NCI-H2171 treated with DMSO at 0.1 percent for 48 hours (cell line): ENCODE measurements around the gene FADS6.
"Not testable (repeated sequence)": the region's sequence is repeated elsewhere in the genome, so short reads cannot be mapped to it uniquely, and the experiment has no call there.

Experiments used
- DNase-seq: peaks from one replicate; lab custom pipeline; 2025; lab: John Stamatoyannopoulos, UW

FADS6 gene

DNA sequence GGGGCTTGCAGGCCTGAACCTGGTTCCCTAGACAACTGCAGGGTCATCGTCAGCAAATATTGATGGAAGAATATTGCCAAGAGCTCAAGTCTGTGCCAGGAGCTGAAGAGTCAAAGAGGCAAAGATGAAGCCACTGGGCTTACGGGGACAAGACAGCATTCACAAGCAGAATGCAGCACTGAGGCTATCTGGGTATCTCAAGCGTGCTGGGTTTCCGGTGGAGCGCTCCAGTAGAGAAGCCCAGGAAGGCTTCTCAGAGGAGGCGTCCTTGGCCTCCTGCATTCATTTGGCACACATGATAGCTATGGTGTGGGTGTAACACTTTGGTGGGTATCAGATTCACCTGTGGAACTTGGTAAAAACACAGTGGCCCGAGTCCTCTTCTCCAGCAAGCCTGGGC lies 2.9 kb downstream of the FADS6 start:
- DNase-seq = no peak

DNA sequence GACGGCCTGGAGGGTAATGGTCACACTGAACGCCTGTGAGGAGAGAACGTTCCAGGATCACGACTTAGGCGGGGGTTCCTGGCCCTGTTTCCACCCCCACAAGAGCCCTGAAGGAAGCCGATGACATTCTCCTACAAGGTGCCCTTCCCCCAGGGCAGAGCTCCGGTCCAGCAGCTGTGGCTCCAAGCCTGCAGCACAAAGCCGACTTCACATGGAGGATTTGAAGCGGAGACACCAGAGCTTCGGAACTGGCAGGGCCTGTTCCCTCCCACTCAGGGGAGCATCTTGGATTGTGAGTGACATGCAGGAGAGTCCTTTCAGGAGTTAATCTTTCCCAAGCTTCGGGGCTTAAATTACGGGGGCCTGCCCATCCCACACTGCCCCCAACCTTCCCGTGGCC lies 5.0 kb downstream of the FADS6 start:
- no peak for DNase-seq

DNA sequence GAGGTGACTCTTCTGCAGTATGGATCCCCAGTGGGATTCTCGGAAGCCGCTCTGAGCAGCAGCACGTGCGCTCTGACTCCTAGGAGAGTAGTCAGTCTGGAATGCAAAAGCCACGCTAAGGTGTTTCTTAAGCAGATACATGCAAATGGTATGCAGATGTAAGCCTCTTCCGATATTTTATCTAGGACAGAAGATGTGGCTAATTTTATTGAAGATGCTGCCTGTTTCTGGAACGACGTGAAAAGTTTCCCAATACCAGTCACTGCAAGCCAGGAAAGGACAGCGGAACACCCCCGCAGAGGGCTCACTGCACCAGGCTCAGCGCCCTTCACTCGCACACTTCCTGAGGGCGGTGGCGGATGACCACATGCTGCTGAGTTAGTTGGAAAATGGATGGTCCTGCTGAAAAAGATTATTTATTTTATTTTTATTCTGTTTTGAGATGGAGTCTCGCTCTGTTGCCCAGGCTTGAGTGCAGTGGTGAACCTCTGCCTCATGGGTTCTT lies 10.1 kb downstream of the FADS6 start:
- DNase-seq = no peak

DNA sequence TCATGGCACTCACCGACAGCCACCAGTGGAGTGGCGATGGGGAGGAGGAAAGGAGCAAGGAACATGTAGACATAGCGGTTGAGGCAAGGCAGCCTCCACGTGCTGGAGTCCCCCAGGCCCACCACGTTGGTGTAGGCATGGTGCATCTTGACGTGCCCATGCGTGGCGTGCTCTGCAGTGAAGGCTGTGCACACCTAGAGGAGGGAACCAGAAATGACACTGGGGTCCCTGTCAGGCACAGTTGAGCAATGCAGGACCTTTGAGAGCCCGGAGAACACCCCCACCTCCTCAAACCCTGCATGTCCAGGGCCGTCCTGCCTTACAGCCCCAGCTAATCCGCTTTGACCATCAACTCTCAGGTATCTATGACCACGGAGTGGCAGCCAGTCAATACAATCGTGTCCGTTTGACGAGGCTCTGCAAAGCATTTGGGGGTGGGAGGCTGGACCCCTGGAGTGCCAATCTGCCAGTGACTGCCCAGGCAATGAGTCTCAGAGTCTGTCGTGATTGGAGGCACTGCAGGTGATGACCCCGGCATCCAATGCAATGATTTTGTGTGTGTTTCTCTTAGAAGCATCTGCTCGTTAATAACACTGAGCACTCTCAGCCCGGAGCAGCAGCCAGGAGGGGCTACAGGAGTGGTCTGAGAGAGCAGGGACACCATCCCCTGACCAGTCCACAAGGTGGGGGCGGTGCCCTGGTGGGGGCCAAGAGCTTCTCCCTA lies 10.8 kb downstream of the FADS6 start:
- DNase-seq = no peak

DNA sequence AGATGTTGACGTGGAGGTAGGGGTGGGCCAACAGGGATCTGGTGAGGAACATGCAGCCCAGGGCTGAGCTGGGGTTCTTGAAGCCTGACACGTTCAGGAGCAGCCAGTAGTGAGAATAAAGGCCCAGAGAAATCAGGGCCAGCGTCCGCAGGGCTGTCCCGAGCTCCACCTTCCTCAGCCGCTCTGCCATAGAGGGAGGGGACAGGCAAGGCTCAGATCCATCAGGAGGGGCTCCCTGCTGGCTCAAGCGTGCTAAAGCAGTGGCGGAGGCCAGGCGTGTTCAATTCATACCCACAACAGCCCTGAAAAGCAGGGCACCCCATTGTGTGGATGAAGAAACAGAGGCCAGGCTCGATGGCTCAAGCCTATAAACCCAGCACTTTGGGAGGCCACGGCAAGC lies 12.4 kb downstream of the FADS6 start:
- DNase-seq = no peak

DNA sequence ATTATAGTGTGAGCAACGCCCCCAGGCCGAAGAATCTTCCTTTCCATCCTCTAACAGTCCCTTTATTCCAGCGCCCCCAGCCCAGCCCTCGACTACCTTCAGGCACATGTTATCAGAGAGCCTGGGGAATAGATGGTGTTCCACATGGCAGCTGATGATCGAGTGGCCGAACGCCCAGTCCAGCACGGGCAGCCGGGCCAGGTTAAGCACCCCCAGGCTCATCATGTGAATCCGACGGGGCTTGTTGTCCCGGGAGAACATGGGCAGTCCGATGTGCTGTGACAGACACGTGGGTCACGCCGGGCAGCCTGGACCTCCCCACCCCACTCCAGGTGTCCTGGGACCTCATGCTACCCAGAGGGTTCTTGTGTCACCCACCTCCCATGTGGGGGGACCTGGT lies 14.1 kb downstream of the FADS6 start:
- DNase-seq = no peak

DNA sequence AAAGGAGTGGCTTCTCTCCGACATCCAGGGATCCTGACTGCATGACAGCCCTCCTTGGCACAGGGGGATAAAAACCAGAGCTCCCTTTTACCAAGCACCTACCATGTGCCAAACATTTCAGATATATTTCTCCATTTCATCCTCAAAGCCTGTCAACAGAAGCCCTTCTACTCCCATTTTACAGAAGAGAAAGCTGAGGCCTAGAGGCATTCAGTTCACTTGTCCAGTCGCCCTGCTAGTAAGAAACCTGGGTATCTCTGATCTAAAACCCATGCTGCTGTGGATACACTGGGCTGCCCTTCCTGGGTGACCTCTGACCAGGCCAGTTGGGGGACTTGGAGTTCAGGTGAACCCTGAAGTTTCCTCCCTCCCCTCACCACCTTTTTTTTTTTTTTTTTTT lies 14.8 kb downstream of the FADS6 start:
- DNase-seq = no peak

DNA sequence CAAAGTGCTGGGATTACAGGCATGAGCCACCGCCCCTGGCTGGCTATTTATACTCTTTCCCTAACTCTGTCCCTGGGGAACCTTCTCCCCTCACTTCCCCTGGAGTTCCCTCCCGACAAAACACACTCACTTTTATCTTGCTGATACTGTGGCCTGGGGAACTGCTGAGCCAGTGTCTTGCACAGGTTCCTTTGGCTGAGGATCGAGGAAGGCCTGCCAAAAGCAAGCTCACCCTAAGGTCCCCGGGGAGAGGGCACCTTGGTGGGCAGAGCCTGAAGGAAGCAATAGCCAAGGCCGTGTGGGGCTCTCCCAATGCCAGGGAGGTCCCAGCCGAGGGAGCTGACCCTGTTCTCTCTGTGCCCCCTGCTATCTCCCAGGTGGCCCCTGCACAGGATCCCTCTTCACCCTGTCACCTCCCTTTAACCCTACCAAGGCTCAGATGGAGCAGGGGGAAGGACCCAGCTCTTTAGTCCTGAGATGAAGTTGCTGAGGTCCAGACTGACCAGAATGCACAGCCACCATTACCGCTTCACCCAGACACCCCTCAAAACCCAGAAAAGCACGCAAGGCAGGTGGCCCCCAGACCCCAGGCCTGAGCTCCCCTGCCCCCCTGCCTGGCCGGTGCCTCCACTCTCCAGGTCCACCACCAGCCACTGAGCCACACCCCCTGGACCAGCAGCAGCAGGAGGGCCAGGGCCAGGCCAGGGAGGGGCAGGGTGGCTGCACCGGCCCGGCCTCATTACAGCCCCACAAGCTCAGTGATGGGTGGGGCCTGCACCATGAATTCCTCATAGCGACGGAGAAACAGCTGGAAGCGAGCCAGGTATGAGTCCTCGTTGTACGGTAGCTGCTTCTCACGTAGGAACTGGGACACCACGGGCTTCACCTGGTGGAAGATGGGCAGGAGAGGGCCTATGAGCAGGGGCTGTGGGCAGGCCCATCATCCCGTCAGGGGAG lies 15.6 kb downstream of the FADS6 start:
- no peak for DNase-seq

DNA sequence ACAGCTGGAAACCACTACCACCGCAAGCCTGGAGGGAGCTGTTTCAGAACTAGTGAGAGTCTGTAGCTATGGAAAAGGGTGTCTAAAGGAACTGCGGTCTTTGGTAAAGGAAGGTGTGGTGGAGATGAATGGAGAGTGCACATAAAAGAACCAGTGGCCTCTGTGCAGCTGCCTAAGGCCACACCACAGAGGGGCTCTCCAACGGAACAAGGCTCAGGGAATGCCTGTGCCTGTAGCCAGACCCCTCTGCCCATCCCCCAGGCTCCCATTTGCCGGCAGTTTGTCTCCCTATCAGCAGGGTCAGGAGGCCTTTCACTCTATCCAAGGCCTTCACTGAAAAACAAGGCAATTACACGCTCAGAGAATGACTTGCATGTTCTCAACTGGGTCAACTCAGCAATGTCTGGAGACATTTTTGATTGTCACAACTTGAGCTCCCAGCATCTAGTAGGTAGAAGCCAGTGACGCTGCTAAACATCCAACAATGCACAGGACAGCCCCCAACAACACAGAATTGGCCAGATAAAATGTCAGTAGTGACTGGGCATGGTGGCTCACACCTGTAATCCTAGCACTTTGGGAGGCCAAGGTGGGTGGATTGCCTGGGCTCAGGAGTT lies 17.3 kb downstream of the FADS6 start:
- DNase-seq = no peak

DNA sequence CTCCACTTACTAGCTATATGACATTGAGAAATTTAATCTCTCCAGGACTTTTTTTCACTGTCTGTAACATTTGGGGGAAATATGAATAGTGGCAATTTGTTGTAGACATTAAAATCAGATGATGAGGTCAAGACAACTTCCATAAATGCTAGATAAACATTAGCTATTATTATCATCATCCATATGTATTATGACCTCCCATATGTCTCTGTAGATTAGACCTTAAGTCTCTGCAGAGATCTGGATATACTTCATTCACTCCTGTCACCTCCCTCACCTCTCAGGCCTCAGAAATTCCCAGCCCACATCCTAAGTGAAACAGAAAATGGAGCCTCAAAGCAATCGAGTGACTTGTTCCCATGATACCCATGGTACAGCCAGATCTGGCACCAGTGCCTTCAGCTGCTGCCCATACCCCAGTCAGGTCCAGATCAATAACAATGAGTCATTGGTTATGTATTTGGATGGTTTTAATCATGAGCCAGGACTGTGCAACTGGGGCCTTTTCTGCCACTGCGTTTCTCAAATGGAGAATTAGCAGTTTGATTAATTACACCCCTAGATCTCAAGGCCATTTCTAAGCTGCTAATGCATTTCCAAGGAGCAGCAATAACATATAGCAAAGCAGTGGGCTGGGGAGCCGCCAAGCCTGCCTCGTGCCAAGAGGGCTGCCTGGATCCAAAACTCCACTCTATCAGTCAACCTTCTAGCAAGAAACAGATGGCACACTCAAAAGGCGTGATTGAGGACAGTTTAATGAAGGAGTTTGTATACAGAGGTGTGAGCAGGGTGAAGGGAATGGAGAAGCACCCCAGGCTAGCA lies 18.1 kb downstream of the FADS6 start:
- DNase-seq = peak; percentile 57

DNA sequence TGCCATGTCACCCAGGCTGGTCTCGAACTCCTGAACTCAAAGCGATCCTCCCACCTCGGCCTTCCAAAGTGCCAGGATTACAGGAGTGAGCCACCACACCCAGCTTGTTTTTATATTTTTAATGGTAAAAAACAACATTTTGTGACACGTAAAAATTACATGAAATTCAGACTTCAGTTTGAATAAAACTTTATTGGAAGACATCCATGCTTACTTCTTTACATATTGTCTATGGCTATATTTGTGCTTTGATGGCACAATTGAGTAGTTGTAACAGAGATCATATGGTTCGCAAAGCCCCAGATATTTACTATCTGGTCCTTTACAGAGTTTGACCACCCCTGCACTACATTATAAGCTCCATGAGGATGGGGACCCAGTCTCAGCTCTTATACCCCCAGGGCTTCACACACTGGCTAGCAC lies 18.8 kb downstream of the FADS6 start:
- no peak for DNase-seq

DNA sequence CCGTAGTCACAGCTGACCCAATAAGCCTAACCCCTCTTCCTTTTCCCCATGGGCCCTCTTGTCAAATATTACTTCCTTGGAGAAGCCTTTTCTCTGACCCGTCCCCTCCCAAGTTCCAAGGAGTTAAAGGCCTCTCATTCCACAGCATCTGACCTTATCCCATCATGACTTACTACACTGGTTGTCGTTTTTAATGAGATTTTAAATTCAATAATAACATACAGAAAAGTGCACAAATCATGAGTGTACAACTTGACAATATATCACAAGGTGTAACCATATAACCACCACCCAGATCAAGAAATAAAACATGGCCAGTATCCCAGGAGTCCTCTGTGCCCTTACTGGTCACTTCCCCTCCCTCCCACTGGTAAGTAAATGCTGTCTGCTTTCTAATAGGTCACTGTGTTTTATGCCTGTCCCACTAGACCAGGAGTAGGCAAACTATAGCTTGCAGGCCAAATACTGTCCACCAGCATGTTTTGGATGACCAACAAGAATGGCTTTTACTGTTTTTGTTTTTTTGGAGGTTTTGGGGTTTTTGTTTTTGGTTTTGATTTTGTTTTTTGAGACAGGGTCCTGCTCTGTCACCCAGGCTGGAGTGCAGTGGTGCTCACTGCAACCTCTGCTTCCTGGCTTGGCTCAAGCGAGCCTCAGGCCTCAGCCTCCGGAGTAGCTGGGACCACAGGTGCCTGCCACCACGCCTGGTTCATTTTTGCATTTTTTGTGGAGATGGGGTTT lies 19.4 kb downstream of the FADS6 start:
- no peak for DNase-seq

DNA sequence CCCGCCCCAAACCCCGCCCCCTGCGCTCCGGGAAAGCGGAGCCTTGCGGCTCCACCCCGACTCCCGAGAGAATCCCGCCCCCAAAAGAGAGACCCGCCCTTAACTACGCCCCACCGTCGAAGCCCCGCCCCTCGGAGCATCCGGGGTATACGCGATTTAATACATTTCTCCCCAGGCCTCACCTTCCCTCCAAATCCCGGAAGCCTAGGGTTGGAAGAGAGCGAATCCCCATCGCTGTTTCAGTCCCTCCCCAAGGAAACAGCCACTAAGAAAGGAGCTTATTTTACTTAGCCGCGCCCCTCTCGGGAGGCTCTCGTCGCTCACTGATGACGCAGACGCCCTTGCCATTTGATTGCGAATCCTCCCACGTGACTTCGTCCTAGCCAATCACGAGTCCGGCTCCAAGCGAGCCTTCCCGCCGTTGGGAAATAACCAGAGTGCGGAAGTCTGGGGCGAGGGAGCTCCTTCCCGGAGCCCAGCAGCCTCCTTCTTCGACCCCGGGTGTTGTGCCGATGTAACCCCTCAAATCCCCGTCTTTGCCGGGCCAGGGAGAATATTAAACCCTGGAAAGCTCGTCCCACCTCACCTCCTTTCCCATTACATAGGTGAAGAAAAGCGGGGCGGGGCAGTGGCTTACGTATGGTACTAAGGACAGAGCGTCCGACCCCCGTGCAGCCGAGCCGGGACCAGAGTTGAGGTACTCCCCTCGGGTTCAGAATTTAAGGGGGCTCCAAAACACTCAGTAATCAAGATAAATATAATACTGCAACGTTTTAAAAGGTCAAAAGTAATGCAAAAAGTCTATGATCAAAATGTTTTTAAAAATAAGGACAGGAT lies 20.2 kb downstream of the FADS6 start:
- peak; percentile 100 for DNase-seq

DNA sequence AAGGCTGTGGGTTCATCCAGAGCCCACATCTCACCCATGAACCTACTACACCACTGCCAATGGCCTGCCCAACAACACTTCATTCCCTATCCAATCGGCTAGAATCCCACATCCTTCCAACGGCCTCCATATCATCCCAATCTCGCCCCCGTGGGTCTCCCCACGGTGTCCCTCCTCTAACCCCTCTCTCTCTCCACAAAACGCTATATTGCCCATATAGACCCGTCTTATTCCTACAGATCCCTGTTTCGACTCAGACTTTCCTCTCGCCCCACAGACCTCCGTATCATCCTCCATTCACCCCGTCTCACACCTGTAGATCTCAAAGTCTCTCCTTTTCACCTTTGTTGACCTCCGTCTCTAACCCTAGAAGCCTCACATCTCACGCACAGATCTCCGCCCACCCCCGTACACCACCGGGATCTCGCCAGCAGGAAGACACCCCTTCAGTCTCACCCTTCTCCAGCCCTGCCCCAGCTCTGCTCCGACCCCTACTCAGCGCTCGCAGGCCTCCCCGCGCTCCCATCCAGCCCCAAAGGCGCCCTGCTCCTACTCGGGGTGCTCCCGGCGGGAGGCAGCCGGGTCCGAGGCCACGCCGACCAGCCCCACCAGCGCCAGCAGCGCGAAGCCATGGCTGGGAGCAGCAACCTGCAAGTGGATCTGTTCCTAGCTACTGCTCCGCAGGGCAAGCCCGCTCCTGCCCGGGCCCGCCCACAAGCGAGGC lies 21.0 kb downstream of the FADS6 start, which contains the start of gene FDXR:
Gene FDXR (minus strand): TSS at position 682 of the 724 bp plus-strand sequence. CDS start 50 bp downstream, at position 632.
- peak; percentile 70 for DNase-seq

DNA sequence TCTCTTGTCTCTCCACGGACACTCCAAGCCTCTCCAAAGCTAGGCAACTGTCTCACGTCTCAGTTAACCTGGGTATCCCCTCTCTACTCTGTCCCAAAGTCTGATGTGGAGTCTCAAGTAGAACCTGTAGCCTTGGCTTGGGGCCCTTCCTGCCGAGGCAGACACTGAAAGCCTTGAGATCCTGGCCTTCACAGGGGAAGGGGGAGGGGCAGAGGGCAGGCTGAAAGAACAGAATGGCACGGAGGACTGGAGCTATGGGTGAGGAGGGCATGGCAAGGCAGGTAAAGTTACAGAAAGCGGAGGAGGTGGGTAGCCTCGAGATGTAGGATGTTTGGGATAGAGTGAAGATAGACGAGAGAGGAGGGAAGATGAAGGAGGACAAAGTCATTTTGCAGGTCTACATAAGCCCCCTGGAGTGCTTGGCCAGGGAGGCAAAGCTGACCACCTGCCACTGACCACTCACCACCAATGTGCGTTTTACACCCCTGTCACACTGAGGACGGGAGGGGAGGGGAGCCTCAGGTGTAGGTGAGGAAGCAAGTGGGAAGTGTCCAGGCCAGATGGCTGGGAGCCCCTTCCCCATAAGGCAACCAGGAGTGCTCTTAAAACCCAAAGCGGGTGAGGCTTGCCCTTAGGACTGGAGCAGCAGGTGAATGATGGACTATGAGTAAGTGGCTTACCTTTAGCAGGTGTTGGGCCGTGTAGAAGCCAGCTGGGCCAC lies 21.9 kb downstream of the FADS6 start:
- no peak for DNase-seq

DNA sequence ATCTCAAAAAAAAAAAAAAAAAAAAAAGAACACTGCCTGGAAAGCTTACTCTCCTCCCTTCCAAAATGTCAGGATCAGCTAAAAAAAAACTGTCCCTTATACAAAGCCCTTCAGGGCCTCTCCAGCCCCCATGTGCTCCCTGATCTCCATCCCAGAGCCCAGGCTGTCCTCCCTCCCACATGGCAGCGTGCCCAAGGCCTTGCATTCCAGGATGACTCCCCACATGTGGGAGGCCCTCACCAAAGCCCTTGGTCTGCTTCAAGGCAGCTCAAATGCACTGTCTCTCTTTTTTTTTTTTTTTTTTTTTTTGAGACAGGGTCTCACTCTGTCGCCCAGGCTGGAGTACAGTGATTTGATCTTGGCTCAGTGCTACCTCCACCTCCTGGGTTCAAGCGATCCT lies 22.9 kb downstream of the FADS6 start:
- DNase-seq = no peak

DNA sequence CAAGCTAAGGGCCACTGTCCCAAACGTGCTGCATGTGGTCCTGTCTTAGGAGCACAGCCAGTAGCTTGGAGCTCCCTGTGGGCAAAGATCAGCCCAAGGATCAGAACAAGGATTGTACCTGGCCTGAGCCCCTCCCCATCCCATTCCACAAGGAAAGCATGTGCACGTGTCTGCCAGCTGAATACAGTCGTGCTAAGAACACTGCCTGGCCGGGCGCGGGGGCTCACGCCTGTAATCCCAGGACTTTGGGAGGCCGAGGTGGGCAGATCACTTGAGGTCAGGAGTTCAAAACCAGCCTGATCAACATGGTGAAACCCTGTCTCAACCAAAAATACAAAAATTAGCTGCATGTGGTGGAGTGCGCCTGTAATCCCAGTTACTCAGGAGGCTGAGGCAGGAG lies 23.4 kb downstream of the FADS6 start:
- DNase-seq = not testable (repeated sequence)

DNA sequence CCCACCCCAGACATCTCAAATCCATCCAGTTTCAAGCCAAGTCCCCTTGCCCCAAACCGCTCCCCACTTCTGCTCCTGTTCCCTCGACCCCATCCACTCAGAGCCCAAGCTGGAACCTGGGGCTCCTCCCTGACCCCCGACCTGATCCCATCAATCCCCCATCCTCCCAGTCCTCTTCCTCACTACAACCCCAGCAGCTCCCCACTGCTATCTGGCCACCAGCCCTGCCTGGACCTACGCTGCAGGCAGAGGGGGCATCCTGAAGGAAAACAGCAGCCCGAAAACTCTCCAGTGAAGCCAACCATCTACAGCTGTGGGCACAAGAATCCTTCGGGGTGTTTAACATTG lies 24.6 kb downstream of the FADS6 start:
- DNase-seq = no peak
